HEK293 (cell line): ENCODE data around the gene TMEM131L.

ENCODE experiments used
- GFI1B ChIP-seq: fragments of 450-650 bp; formaldehyde crosslinking; IDR thresholded peaks from 2 replicates; pipeline ENCODE4 v1.5.1; 2016; ENCODE audit warnings: missing biosample characterization, missing genetic modification characterization
- HOXD13 ChIP-seq: sonication (generic); formaldehyde crosslinking; IDR thresholded peaks from 2 replicates; pipeline ENCODE4 v1.8.0; 2022; ENCODE audit warnings: missing genetic modification reagents, borderline replicate concordance
- TCF7L2 ChIP-seq: IDR thresholded peaks from 2 replicates; pipeline ENCODE4 v1.6.1; 2011; ENCODE audit warnings: low read depth, mild to moderate bottlenecking, inconsistent platforms, low read length, moderate library complexity, borderline replicate concordance
- ZBTB17 ChIP-seq: fragments of 450-650 bp; formaldehyde crosslinking; IDR thresholded peaks from 2 replicates; pipeline ENCODE4 v1.5.1; 2016; ENCODE audit warnings: missing biosample characterization, missing genetic modification characterization
- ZFP37 ChIP-seq: fragments of 450-650 bp; formaldehyde crosslinking; IDR thresholded peaks from 2 replicates; pipeline ENCODE4 v1.5.1; 2016; ENCODE audit warnings: missing biosample characterization, missing genetic modification characterization
- ZNF132 ChIP-seq: fragments of 450-650 bp; formaldehyde crosslinking; IDR thresholded peaks from 2 replicates; pipeline ENCODE4 v1.5.1; 2017; ENCODE audit warnings: missing biosample characterization, missing genetic modification characterization, borderline replicate concordance
- ZNF274 ChIP-seq, 2 experiments: fragments of 200-500 bp in 1 of 2; fragments of 450-650 bp in 1 of 2; sonication (Bioruptor generic) in 1 of 2; formaldehyde crosslinking in 1 of 2; IDR thresholded peaks; 2 replicates each; pipeline versions ENCODE4 v1.5.1 to v1.6.1; 2014 to 2016; ENCODE audit warnings: borderline replicate concordance in 1 of 2, inconsistent platforms in 1 of 2, low read length in 1 of 2, missing biosample characterization in 1 of 2, missing genetic modification characterization in 1 of 2
- ZNF350 ChIP-seq: fragments of 450-650 bp; formaldehyde crosslinking; IDR thresholded peaks from 2 replicates; pipeline ENCODE4 v1.5.0; 2017; ENCODE audit warnings: missing biosample characterization, mild to moderate bottlenecking, missing genetic modification characterization
- ZNF366 ChIP-seq: fragments of 450-650 bp; formaldehyde crosslinking; conservative IDR thresholded peaks from 2 replicates; pipeline ENCODE4 v1.5.1; 2016; ENCODE audit warnings: missing biosample characterization, missing genetic modification characterization
- ZNF610 ChIP-seq: fragments of 450-650 bp; formaldehyde crosslinking; IDR thresholded peaks from 2 replicates; pipeline ENCODE4 v1.5.1; 2016; ENCODE audit warnings: missing biosample characterization, missing genetic modification characterization, borderline replicate concordance
- ZSCAN30 ChIP-seq: fragments of 450-650 bp; IDR thresholded peaks from 2 replicates; pipeline ENCODE4 v1.5.1; 2018; ENCODE audit warnings: missing biosample characterization, mild to moderate bottlenecking, missing genetic modification characterization, moderate library complexity
- TF ChIP-seq, protein P1 (sequence below): fragments of 450-650 bp; formaldehyde crosslinking; IDR thresholded peaks from 2 replicates; pipeline ENCODE4 v1.5.1; 2016; ENCODE audit warnings: missing biosample characterization, missing genetic modification characterization
- TF ChIP-seq, protein P2 (sequence below): fragments of 450-650 bp; formaldehyde crosslinking; IDR thresholded peaks from 2 replicates; pipeline ENCODE4 v1.5.1; 2016; ENCODE audit warnings: missing biosample characterization, missing genetic modification characterization, borderline replicate concordance
- TF ChIP-seq, protein P3 (sequence below): fragments of 450-650 bp; formaldehyde crosslinking; IDR thresholded peaks from 2 replicates; pipeline ENCODE4 v1.5.1; 2017; ENCODE audit warnings: missing biosample characterization, missing genetic modification characterization
- TF ChIP-seq, protein P4 (sequence below): fragments of 450-650 bp; formaldehyde crosslinking; conservative IDR thresholded peaks from 2 replicates; pipeline ENCODE4 v1.5.1; 2016; ENCODE audit warnings: low read depth, missing biosample characterization, missing genetic modification characterization
- TF ChIP-seq, protein P5 (sequence below): fragments of 450-650 bp; formaldehyde crosslinking; IDR thresholded peaks from 2 replicates; pipeline ENCODE4 v1.5.1; 2016; ENCODE audit warnings: missing biosample characterization, missing genetic modification characterization
- TF ChIP-seq, protein P6 (sequence below): fragments of 450-650 bp; formaldehyde crosslinking; IDR thresholded peaks from 2 replicates; pipeline ENCODE4 v1.5.1; 2016; ENCODE audit warnings: missing biosample characterization, missing genetic modification characterization

TMEM131L gene

DNA sequence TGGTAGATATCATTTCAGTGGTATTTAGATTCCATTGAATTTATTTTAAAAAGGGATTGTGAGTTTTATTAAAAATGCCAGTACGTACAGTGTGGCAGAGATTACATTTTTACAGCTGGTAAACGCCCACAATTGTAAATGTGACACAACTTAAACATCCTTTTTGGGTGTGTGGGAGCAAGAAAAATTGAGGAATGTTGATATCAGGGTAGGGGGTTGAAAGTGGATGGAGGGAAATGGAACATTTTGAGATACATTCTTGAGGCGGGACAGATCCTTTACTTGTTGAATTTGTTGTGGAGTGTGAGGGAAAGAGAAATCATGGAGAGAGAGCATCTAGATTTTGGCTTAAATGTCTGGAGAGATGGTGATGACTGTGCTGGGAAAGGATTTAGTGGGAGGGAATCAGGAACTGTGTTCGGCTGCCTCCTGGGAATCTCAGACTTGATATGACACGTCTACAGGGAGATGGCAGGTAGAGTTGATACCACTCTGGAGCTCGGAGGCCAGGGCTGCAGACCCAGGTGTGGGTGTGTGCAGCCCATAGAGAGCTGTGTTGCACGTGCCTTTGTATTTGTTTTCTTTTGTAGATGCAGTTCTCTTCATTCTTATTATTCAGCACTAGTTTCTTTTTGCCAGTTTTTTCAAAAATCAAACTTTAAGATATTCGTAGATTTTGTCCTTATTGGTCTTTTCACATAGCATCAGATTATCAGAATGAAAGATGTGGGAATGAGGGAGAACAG, 10.8 kb downstream of the TMEM131L start (continued):
- TF ChIP-seq ZNF610 (tag by site-specific recombination) (no peak), GFI1B (tag by site-specific recombination) (no peak), ZFP37 (tag by site-specific recombination) (no peak), ZBTB17 (tag by site-specific recombination) (peak; percentile 40; the same call in 1 of the 2 replicates), ZNF366 (tag by site-specific recombination) (peak; percentile 28; the same call in 1 of the 2 replicates), TCF7L2 (no peak), ZNF274 (IDR thresholded peaks at IDR 0.05; ENCODE audit: low read length) (no peak), ZNF274 (tag by site-specific recombination; IDR thresholded peaks at IDR 0.05; ENCODE audit: borderline replicate concordance) (no peak), ZNF132 (tag by site-specific recombination) (no peak), ZNF350 (tag by site-specific recombination) (no peak), HOXD13 (no peak), ZSCAN30 (no peak)
- TF ChIP-seq, protein P1, sequence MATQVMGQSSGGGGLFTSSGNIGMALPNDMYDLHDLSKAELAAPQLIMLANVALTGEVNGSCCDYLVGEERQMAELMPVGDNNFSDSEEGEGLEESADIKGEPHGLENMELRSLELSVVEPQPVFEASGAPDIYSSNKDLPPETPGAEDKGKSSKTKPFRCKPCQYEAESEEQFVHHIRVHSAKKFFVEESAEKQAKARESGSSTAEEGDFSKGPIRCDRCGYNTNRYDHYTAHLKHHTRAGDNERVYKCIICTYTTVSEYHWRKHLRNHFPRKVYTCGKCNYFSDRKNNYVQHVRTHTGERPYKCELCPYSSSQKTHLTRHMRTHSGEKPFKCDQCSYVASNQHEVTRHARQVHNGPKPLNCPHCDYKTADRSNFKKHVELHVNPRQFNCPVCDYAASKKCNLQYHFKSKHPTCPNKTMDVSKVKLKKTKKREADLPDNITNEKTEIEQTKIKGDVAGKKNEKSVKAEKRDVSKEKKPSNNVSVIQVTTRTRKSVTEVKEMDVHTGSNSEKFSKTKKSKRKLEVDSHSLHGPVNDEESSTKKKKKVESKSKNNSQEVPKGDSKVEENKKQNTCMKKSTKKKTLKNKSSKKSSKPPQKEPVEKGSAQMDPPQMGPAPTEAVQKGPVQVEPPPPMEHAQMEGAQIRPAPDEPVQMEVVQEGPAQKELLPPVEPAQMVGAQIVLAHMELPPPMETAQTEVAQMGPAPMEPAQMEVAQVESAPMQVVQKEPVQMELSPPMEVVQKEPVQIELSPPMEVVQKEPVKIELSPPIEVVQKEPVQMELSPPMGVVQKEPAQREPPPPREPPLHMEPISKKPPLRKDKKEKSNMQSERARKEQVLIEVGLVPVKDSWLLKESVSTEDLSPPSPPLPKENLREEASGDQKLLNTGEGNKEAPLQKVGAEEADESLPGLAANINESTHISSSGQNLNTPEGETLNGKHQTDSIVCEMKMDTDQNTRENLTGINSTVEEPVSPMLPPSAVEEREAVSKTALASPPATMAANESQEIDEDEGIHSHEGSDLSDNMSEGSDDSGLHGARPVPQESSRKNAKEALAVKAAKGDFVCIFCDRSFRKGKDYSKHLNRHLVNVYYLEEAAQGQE (tag by site-specific recombination), result no peak
- TF ChIP-seq, protein P2, sequence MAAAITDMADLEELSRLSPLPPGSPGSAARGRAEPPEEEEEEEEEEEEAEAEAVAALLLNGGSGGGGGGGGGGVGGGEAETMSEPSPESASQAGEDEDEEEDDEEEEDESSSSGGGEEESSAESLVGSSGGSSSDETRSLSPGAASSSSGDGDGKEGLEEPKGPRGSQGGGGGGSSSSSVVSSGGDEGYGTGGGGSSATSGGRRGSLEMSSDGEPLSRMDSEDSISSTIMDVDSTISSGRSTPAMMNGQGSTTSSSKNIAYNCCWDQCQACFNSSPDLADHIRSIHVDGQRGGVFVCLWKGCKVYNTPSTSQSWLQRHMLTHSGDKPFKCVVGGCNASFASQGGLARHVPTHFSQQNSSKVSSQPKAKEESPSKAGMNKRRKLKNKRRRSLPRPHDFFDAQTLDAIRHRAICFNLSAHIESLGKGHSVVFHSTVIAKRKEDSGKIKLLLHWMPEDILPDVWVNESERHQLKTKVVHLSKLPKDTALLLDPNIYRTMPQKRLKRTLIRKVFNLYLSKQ (tag by site-specific recombination), result no peak
- TF ChIP-seq, protein P3, sequence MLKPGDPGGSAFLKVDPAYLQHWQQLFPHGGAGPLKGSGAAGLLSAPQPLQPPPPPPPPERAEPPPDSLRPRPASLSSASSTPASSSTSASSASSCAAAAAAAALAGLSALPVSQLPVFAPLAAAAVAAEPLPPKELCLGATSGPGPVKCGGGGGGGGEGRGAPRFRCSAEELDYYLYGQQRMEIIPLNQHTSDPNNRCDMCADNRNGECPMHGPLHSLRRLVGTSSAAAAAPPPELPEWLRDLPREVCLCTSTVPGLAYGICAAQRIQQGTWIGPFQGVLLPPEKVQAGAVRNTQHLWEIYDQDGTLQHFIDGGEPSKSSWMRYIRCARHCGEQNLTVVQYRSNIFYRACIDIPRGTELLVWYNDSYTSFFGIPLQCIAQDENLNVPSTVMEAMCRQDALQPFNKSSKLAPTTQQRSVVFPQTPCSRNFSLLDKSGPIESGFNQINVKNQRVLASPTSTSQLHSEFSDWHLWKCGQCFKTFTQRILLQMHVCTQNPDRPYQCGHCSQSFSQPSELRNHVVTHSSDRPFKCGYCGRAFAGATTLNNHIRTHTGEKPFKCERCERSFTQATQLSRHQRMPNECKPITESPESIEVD (tag by site-specific recombination), result no peak
- TF ChIP-seq, protein P4, sequence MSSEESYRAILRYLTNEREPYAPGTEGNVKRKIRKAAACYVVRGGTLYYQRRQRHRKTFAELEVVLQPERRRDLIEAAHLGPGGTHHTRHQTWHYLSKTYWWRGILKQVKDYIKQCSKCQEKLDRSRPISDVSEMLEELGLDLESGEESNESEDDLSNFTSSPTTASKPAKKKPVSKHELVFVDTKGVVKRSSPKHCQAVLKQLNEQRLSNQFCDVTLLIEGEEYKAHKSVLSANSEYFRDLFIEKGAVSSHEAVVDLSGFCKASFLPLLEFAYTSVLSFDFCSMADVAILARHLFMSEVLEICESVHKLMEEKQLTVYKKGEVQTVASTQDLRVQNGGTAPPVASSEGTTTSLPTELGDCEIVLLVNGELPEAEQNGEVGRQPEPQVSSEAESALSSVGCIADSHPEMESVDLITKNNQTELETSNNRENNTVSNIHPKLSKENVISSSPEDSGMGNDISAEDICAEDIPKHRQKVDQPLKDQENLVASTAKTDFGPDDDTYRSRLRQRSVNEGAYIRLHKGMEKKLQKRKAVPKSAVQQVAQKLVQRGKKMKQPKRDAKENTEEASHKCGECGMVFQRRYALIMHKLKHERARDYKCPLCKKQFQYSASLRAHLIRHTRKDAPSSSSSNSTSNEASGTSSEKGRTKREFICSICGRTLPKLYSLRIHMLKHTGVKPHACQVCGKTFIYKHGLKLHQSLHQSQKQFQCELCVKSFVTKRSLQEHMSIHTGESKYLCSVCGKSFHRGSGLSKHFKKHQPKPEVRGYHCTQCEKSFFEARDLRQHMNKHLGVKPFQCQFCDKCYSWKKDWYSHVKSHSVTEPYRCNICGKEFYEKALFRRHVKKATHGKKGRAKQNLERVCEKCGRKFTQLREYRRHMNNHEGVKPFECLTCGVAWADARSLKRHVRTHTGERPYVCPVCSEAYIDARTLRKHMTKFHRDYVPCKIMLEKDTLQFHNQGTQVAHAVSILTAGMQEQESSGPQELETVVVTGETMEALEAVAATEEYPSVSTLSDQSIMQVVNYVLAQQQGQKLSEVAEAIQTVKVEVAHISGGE (tag by site-specific recombination), result no peak
- TF ChIP-seq, protein P5, sequence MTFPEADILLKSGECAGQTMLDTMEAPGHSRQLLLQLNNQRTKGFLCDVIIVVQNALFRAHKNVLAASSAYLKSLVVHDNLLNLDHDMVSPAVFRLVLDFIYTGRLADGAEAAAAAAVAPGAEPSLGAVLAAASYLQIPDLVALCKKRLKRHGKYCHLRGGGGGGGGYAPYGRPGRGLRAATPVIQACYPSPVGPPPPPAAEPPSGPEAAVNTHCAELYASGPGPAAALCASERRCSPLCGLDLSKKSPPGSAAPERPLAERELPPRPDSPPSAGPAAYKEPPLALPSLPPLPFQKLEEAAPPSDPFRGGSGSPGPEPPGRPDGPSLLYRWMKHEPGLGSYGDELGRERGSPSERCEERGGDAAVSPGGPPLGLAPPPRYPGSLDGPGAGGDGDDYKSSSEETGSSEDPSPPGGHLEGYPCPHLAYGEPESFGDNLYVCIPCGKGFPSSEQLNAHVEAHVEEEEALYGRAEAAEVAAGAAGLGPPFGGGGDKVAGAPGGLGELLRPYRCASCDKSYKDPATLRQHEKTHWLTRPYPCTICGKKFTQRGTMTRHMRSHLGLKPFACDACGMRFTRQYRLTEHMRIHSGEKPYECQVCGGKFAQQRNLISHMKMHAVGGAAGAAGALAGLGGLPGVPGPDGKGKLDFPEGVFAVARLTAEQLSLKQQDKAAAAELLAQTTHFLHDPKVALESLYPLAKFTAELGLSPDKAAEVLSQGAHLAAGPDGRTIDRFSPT (tag by site-specific recombination), result no peak
- TF ChIP-seq, protein P6, sequence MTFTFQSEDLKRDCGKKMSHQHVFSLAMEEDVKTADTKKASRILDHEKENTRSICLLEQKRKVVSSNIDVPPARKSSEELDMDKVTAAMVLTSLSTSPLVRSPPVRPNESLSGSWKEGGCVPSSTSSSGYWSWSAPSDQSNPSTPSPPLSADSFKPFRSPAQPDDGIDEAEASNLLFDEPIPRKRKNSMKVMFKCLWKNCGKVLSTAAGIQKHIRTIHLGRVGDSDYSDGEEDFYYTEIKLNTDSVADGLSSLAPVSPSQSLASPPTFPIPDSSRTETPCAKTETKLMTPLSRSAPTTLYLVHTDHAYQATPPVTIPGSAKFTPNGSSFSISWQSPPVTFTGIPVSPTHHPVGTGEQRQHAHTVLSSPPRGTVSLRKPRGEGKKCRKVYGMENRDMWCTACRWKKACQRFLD (tag by site-specific recombination), result no peak
- TF ChIP-seq, all 188 proteins: peak for 7
